HL-60 (cell line): Measurements from ENCODE around the gene UST.

ENCODE experiments used
- CTCF ChIP-seq: IDR thresholded peaks from one replicate; pipeline ENCODE4 v1.5.1; 2011; ENCODE audit warnings: low read length, control low read depth, inconsistent platforms; ENCODE audit not compliant: insufficient read depth
- REST ChIP-seq: IDR thresholded peaks from 2 replicates; pipeline ENCODE4 v1.6.1; 2012; ENCODE audit warnings: low read depth; ENCODE audit not compliant: insufficient replicate concordance

- TF ChIP-seq CTCF (no peak), REST (no peak)
Measured at GRCh38 chr6:148758492-148758891, 11.7 kb downstream of the UST start.
